HG03066 (cell line): ENCODE measurements around the gene ELP5.
A peak's percentile ranks its signal among the peaks of the same experiment; 100 is the strongest.
"Not testable (repeated sequence)": the region's sequence is repeated elsewhere in the genome, so short reads cannot be mapped to it uniquely, and the experiment has no call there.

Experiments used
- ATAC-seq: cut with Tn5 transposase; IDR thresholded peaks from one replicate; pipeline ENCODE4 v1.9.1; 2021; ENCODE audit warnings: low read depth; ENCODE audit not compliant: unreplicated experiment

Gene ELP5

GRCh38 chr17:7235693-7236665, 16.0 kb upstream of the ELP5 start:
- no peak for ATAC-seq

GRCh38 chr17:7236808-7237207, 15.2 kb upstream of the ELP5 start:
- no peak for ATAC-seq

- ATAC-seq, result no peak
These were observed 14.7 kb upstream of the ELP5 start for GRCh38 chr17:7237266-7237760.

- no peak for ATAC-seq
These were observed 14.1 kb upstream of the ELP5 start for GRCh38 chr17:7237761-7238419.

- ATAC-seq, result no peak
These were observed 13.5 kb upstream of the ELP5 start for GRCh38 chr17:7238420-7239090.

GRCh38 chr17:7239091-7240027, 12.7 kb upstream of the ELP5 start, which contains the start of gene PHF23:
PHF23 (minus strand) TSS chr17:7239457; CDS start chr17:7239279, 178 bp downstream.
- ATAC-seq, result peak; percentile 46

- no peak for ATAC-seq
These were observed 11.6 kb upstream of the ELP5 start for GRCh38 chr17:7240375-7240774.

GRCh38 chr17:7241090-7241733, 10.8 kb upstream of the ELP5 start:
- ATAC-seq, result no peak

DNA sequence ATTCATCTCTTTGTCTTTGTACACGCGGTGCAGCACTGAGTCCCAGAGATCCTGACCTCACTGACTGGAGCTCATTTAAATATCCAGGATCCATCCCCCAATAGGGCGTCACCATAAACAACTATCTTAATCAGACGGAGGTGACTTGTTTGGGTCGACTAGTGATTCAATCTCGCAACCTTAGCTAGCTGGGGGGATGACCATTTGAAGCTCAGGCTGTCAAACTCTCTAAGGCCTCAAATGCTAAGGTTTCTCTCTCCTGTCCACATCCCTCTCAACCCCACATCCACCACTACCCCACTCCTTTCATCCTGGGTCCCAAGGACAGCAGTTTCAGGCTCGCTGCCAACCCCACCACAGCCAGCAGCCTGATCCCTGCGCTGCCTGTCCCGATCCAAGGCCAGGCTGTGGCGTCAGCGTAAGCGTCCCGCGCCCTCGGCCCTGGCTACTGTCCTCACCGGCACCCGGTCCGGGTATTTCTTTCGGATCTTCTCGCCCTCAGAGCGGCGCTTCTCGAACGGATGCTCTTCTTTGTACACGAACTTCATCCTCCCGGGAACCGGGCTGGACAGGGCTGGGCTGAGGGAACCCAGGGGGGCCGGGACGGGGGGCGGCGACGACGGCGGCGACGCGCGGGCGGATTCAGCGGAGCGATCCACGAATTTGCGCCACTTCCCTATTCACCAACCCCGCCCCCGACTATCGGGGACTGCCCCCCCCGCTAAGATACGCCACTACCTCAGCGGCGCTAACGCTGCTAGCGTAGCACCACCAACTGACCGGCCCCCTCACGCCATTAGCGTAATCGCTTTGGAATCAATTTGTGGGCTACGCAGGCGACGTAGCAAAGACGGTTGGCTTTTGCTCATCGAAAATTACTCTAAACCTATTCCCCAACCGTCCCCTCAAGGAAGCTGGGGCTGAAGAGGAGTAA, 10.0 kb upstream of the ELP5 start, which contains the start of gene GABARAP:
Gene GABARAP, minus strand, starts transcription at position 667 of the 934 bp plus-strand sequence. Its CDS starts 119 bp downstream, at position 548.
- ATAC-seq, result peak; percentile 23

- ATAC-seq, result peak; percentile 44
These were observed 9.1 kb upstream of the ELP5 start for GRCh38 chr17:7242717-7243452.

DNA sequence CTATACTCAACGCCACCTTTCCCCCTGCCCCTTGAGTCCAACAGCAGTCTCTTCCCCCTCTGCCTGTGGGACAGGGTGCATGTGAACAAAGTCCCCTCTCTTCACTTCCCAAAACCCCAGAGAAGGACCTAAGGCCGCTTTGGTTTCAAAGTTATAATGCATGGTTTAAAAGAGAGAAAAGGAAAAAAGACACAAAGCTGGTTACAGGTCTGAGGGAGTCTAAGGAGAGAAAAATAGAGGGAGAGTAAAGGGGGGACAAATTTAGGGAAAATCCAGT, 8.6 kb upstream of the ELP5 start:
- ATAC-seq, result no peak

GRCh38 chr17:7243838-7244237, 8.2 kb upstream of the ELP5 start:
- not testable (repeated sequence) for ATAC-seq

GRCh38 chr17:7246779-7247178, 5.2 kb upstream of the ELP5 start:
- no peak for ATAC-seq

GRCh38 chr17:7248796-7249195, 3.2 kb upstream of the ELP5 start:
- no peak for ATAC-seq

GRCh38 chr17:7249214-7249613, 2.8 kb upstream of the ELP5 start:
- ATAC-seq, result no peak

GRCh38 chr17:7249830-7250229, 2.2 kb upstream of the ELP5 start:
- no peak for ATAC-seq

- ATAC-seq, result no peak
These were observed 1.1 kb upstream of the ELP5 start for GRCh38 chr17:7250695-7251627.
